Stimulated activated CD8-positive, alpha-beta memory T cell treated with anti-CD3 and anti-CD28 coated beads, Interleukin-12 subunit alpha, Interleukin-12 subunit beta, amount 100 ng/mL, for 4 hours (primary cell): ENCODE measurements around the gene PPM1L.

ENCODE experiments used
- DNase-seq: peaks from one replicate; pipeline ENCODE4 v3.0.0-alpha.2; 2020; ENCODE audit warnings: low read depth

Gene PPM1L

DNA sequence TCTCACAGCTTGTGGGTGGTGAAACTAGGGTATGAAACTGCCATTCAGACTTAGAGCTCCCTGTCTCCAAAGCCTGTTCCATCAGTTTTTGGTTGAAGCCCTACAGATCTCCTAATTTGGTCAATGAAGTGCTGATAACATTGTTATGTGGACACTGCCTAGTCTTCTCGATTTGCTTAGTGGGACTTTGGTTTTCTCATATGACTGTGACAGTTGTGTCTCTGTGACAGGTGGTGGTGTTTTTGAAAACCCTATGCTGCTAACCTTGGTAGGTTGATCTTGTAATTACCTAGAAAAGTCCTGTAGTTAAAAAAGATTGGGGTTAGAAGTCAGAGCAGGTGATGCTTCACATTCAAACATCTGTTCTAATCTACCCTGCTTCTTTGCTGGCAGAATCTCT lies 9.2 kb downstream of the PPM1L start:
- DNase-seq, result no peak

DNA sequence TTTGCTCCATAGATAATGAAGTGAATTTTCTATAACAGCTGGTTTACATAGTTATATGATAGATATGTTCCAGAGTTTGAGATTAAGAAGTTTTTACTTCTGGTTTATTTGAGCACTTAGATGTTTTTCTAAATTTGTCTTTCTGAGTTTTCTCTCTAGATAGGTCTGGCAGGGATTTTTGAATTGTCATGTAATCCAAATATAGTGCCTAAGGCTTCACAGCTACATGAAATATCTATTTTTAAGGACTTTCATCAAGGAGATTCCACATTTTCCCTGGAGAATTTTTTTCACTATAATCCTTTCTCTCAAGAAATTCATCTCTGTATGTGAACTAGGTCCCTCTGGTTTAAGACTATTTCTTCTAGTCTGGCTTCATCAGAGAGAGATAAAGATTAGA lies 12.0 kb downstream of the PPM1L start:
- no peak for DNase-seq

DNA sequence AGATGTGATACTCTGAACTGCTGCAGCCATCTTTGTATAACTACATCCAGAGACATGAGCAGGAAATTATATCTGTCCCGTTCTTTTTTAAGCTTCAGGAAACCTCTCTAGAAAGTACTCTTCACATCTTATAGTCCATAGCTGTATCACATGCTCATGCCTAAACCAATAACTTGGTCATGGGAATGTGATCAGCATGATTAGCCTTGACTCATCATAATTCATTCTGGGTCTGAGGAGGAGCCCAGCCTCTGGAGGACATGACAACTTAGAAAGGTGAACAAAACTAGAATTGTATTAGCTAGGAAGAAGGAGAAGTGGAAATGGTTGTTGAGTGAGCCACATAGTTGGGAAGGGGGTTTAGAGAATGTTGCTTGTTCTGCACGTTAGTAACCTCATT lies 12.9 kb downstream of the PPM1L start:
- DNase-seq, result no peak

DNA sequence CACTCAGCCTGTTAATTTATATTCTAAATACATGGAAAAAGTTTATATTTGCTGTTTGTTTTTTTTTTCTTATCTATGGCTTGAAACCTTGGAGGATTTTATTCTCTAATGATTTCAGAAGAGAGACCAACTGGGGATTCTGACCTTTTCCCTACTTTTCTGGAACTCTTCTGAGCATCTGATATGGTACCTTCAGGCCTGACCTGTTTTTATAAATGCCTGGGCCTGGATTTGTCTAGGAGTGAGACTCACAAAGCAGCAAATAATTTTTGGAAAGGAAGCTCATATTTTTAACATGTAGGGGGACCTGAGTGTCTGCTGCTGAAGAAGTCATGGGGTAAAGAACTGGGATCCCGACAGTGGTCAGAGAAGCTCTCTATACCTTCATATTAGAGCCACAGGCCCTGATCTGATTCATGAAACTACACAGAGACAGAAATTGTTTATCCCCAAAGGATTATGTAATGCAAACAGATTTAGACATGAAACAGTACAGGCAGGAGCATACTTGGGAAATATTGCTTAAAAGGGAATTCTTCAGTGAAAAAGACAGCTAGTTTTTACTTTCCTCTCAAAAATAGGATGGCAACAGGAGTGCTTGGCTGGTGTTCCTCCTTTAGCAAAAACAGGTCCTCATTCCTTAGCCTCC lies 15.9 kb downstream of the PPM1L start:
- DNase-seq, result no peak

DNA sequence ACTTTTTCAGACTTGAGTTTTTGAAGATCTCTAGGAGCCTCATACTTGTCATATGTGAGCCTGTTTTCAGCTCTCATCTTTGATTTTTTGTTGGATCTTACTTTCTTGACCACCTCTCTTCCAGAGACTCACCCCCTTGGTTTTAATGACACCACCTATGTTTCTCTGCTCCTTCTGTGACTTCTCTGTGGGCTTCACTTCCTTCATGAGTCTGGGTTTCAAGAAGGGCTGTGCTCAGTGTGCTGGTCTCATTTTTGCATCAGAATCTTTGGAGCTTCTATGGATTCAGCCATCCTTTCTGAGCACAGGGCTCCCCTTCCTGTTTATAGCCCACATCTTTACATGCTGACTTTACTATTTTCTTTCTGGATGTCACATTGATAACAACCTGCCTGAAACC lies 17.7 kb downstream of the PPM1L start:
- no peak for DNase-seq

DNA sequence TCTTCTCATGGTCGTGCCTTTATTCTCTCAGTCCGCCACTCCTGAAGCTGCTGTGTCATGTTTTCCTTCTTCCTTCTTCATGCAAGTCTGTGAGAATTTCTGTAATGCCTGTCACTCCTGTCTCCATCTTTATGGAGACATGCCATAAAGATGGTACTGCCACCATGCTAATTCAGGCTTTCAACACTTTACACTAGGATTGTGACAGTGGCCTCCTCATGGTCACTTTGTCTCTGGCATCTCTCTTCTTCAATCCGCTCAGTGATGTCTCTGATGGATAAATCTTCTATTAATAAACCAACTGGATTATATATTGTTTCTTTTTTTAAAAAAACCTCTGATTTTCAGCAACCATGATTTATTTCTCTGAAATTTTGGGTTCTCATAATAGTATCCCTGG lies 18.1 kb downstream of the PPM1L start:
- DNase-seq, result no peak

DNA sequence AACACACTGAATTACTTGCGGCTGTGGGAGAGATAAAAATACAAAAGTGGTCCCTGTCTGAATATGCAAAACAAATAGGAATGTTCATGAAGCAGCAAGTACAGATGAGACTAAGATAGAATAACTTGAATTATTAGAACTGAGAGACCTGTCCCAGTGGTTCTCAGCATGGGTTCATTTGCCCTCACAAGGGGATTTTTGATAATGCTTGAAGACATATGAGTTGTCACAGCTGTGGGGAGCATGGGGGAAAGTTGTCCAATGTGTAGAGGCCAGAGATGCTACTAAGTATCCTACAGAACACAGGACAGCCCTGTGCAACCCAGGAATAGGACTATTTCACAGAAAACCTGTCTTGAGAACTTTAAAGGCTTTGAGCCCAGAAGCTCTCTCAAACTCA lies 22.4 kb downstream of the PPM1L start:
- DNase-seq, result no peak

DNA sequence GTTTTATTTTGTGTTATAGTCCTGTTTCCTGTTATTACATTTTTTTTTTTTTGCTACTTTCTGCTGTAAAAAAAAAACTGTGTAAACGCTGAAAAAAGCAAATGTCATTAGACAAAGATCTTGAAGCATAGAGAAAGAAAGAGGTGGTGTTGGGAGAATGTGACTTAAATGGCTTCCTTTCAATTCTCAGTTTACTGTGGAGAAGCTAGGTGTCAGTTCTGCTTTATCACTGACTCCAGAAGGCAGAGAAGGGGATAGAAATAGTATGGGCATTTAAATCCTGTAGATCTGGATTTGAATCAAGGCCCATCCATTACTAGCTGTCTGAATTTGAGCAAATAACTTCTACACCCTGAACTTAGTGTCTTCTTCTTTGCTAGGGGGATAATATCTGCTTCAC lies 23.0 kb downstream of the PPM1L start:
- no peak for DNase-seq

DNA sequence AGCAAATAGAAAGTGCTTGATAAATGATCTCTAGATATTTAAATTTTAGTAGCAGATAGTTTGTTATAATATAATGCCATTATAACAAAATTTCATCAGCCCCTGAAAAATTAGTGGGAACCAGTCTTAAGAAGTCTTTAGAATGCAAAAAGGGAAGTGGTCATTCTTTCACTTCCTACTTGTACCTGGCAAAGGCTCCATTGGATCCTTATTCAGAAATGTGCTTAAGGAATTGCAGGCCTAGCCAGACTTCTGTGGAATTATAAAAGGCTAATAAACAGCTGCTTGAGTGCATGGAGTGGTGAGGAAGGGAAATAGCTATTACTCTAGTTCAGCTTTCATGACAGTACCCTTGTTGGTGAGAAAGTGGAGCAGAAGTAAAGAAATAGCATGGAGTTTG lies 24.2 kb downstream of the PPM1L start:
- no peak for DNase-seq

DNA sequence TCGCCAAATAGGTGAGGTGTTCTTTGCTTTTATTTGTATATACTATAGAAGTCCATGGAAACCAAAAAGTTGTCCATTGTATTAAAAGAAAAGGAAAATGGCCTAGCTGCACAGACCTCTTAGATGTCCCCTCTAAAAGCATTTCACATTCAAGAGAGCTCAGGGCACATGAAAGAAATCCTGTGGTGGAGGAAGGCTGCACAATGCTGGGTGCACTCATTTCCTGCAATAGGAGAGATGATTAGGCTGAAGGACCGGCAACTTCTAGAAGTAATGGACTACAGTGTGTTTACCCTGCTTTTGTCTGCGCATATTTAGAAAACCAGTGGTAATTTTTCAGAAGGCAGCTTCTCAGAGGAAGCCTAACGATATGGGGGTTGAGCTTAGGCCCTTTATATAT lies 25.4 kb downstream of the PPM1L start:
- DNase-seq, result no peak

DNA sequence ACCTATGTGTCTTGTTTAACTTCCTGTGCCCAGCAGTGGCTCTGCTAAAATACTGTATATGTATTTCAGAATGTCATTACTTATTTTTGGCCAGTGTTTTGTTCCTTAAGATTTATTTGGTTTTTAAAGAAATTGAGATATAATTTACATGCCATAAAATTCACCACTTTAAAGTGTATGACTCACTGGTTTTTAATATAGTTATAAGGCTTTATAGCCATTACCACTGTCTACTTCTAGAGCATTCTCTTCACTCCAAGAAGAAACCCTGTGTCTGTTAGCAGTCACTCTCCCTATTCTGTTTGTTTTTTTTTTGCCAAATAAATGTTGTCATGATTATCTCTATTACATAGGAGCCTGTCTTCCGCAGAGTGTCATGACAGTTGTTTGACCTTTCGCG lies 25.8 kb downstream of the PPM1L start:
- DNase-seq, result no peak

DNA sequence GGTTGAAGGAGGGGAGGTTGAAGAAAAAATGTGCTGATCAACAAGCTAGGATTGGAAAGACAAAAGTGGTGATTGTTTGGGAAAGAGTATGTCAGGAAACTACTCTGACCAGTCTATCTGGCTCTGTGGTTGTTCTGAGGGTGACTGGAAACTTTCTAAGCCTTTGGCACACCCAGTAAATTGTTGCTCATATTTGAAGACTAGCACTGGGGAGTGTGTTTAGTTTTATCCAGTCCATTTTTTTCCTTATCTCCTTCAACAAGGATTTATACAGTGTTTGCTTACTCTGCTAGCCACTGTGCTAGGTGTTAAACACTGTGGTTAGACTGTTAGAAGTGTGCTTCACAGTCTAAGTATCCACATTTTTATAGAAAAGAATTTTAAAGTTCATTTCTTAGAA lies 28.8 kb downstream of the PPM1L start:
- DNase-seq, result no peak

DNA sequence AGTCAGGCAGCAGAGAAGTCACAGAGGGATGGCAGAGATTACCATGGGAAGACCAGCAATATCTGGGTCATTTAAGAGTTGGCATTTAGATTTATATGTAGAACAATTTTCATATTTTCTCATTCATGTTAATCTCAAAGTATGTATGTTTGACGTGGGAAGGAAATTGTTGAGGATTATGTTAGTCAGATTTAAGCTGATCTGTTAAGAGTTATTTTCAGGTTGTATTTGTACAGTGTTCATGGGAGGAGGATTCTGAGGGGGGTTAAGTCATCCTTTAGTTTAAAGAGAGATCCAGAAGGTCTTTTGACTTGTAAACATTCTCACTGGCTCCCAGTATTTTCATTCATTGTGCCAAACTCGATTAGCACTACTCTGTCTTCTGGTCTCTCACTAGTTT lies 34.7 kb downstream of the PPM1L start:
- no peak for DNase-seq

DNA sequence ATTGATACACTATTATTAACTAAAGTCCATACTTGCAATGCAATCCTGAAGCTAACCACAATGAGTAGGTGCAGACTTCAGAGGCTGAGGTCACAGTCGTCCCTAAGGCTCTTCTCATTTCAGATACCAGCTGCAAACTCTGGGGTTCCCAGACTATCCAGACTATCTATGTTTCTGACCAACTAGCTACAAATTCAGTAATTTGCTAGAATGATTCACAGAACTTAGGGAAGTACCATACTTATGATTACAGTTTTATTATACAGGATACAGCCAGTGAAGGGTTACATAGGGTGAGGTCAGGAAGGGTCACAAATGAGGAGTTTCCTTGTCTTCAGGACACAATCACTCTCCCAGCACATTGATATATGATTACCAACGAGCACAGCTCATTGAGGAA lies 36.5 kb downstream of the PPM1L start:
- no peak for DNase-seq

DNA sequence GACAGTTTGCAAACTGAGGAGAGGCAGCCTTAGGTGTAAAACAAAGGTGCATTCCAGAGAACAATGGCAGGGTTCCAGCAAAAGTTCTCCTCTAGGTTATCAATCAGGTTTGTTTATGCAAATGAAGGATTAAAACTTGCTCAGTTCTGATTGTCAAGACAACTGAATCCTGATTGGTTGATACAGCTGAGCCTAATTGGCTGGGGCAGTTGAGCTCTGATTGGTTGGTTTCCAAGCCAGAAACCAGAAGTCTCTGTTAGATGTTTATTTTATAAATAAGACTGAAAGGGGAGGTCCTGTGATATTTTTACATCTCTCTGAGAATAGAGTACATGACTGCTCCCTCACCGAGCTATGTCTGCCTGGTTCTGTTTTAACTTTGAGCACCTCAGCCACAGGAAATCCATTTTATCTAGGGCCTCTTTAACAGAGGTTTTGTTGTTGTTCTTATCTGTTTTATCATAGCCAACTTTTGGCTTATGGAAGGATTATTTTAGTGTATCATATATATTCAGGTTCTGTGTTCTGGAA lies 37.8 kb downstream of the PPM1L start:
- no peak for DNase-seq

DNA sequence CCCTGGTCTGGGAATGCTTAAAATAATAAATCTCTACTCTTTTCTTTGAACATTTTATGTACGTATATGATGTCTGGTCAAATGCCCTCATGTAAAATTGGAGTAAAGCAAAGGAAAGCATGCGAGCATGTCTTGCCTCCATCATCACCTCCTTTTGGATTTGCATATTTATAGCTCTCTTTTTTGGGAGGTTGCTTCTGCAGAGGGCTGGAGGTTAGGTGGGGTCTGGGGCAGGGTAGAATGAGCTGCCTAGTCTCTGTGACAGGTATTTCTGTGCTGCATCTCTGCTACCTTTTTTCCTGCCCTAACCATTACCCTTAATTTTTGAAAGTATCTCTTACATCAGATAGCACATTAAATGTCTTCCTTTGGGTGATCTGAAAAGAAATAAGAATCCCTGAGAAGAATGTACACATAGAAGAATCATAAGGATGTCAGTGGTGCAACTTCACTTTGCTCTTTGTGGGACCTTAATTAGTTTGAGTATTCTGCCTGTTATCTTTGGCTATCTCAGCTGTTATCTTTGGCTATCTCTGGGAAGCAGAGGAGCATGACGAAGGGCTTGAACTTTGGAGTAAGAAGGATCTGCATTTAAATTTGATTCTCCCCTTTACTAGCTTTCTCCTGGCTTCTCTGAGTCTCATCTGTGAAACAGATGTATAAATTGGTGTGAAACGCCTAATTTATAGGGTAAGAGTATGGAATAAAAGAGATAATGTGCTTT lies 40.2 kb downstream of the PPM1L start:
- DNase-seq, result no peak

DNA sequence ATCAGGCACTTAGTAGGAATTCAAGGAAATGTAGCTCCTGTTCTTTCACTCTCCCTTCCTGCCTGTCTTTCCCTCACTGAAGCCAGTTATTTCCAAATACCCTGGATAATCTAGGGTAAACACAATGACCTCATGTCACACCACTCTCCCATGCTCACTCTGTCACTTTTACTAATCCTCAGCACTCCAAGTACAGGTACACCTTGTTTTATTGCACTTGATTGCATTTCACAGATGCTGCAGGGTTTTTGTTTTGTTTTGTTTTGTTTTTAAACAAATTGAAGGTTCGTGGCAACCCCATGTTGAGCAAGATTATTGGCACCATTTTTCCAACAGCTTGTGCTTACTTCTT lies 40.8 kb downstream of the PPM1L start:
- no peak for DNase-seq

DNA sequence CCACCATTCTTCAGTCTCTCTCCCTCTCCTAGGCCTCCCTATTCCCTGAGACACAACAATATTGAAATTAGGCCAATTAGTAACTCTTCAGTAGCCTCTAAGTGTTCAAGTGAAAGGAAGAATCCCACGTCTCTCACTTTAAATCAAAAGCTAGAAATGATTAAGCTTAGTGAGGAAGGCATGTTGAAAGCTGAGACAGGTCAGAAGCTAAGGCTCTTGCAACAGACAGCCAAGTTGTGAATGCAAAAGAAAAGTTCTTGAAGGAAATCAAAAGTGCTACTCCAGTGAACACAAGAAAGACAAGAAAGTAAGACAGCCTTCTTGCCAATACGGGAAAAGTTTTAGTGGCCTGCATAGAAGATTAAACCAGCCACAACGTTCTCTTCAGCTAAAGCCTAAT lies 41.3 kb downstream of the PPM1L start:
- no peak for DNase-seq

DNA sequence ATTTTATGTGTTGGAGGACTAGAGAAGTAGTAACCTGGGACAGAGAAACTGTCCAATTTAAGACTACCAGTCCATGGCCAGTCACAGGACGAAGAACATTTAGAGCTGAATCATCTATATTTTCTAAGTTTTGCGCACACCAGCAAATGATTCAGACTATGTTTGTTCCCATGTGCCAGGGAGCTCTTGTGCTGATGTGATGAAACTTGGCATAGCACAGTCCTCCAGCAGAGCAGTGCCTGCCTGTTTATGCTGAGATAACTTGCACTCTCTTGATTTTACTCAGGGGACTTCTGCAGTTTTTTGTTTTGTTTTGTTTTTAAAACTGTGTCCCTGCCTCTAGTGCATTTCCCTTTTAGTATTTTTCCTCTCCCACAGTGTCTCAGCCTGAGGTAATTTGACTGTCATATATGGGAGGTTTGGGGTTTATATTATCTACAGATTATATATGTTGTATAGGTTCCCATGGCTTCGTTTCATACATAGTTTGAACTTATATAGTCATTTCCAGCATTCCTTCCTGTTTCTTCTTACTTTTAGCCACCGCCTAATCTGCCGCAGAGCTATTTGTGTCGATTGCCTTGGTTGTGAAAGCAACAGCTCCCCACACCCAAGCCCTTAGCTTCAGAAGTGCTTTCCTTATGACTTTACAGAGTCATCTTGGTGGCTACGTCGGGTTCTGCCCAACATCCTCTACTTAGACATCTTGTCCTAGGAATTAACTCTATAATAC lies 45.5 kb downstream of the PPM1L start:
- DNase-seq, result no peak

DNA sequence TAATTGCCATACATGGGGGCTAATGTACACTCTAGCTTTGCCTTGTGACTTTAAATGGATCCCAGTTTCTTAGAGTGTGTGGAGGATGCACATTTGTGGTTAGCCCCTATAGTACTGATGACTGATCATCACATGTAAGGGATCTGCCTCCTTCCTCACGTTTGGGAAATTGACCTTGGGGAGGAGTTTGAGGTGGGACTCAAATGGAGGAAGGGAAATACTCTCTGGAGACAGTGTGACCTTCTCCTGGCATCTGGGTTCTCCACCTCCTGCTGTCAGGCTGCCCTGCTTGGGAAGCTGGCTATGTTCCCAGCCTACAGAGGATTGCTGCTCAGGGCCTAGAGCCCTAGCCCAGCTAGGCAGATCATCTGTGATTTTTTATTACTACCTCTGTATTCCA lies 48.7 kb downstream of the PPM1L start:
- no peak for DNase-seq

DNA sequence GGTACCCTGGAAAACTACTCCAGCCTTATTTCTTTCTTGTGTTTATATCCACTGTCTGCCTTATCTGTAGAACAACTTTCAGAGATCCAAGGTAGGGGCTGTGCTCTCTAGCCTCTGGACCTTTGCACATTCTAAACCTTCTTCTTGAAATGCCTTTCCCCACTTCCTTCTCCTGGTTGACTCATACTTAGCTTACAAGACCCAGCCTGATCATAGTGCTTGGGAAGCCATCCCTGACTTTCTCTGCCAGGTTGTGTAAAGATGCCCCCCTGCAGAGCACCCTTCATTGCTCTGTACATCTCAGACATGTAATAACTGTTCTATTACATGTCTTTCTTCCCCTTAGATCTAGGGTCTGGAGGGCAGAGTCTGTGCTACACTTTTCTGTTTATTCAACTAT lies 50.1 kb downstream of the PPM1L start:
- DNase-seq, result no peak

DNA sequence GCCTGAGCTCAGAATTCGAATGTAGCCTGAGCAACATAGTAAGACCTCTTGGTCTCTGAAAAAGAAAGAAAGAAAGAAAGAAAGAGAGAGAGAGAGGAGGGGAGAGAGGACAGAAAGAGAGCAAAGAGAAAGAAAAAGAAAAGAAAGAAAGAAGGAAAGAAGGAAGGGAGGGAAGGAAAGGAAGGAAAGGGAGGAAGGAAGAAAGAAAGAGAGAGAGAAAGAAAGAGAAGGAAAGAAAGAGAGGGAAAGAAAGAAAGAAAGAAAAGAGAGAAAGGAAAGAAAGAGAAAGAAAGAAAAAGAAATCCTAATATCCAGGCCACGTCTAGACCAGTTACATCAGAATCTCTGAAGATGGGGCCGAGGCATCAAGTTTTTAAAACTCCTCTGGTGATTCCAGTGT lies 50.7 kb downstream of the PPM1L start:
- DNase-seq, result no peak

DNA sequence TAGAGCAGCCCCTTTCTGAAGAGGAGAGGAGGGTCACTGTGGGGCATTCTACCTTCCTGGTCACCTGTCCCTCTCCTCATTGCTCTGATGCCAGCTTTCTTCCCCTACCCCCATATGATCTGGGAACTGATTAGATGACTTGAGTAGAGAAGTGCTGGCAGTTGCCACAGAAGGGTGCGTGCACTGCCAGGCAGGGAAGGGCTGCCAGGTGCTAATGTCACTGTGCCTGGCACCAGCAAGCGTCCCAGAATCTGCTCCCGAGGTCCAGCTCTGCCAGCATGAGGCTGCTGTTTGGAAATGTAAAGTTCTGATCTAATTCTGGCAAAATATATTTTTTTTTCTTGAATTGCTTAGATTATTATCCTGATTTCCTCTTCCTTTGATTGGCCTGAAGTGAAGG lies 52.8 kb downstream of the PPM1L start:
- DNase-seq, result no peak
